Activated CD8-positive, alpha-beta T cell treated with anti-CD3 and anti-CD28 coated beads for 36 hours (primary cell): ENCODE measurements around the gene PCGF3. TPM values are rescaled to one million over a fixed set of nuclear protein-coding genes. Genes with fewer than 3 reads are reported as not detected.

ENCODE experiments used
- ATAC-seq: fragments of 200-7000 bp; cut with Tn5 transposase; one replicate; pipeline ENCODE4 v1.10.0; 2021; ENCODE audit warnings: mild to moderate bottlenecking, moderate library complexity
- CTCF ChIA-PET: fragments of 350-600 bp; sonication (Branson Sonifier 250); formaldehyde crosslinking; loops from one replicate; lab custom pipeline; 2021; ENCODE audit warnings: antibody characterized with exemption; lab: Charles Lee
- POLR2A ChIA-PET: fragments of 350-600 bp; sonication (Branson Sonifier 250); formaldehyde crosslinking; loops from one replicate; lab custom pipeline; 2021; ENCODE audit warnings: antibody characterized with exemption; lab: Charles Lee
- DNase-seq: peaks from one replicate; pipeline ENCODE4 v3.0.0-alpha.2; 2020
- H3K27ac Mint-ChIP-seq: one replicate; pipeline ENCODE4 v1.8.0; 2021; ENCODE audit warnings: mild to moderate bottlenecking, mixed read lengths
- H3K27me3 Mint-ChIP-seq: one replicate; pipeline ENCODE4 v1.8.0; 2021; ENCODE audit warnings: mixed read lengths
- H3K36me3 Mint-ChIP-seq: one replicate; pipeline ENCODE4 v1.8.0; 2021; ENCODE audit warnings: low read depth, mixed read lengths
- H3K4me1 Mint-ChIP-seq: one replicate; pipeline ENCODE4 v1.8.0; 2021; ENCODE audit warnings: low read depth, mixed read lengths
- H3K4me3 Mint-ChIP-seq: one replicate; pipeline ENCODE4 v1.8.0; 2021; ENCODE audit warnings: mild to moderate bottlenecking, moderate library complexity, mixed read lengths
- H3K9me3 Mint-ChIP-seq: one replicate; pipeline ENCODE4 v1.8.0; 2021; ENCODE audit warnings: mixed read lengths
- CTCF ChIP-seq: fragments of 200-600 bp; IDR thresholded peaks from one replicate; pipeline ENCODE4 v1.8.0; 2022; ENCODE audit warnings: antibody characterized with exemption, mild to moderate bottlenecking
- intact Hi-C: fragments of 100-400 bp; cut with micrococcal nuclease; formaldehyde crosslinking; loops from one replicate; pipeline ENCODE4 v1.10.0; 2022
- total RNA-seq, 2 experiments: library from RNA; stranded (reverse); gene quantifications; one replicate each; pipeline ENCODE4 v1.2.3, GENCODE V29; 2021

The PCGF3 gene
- total RNA-seq, 2 experiments from 2014 or later = 23.9 to 25.6 TPM

GRCh38 chr4:714087-714486 lies 8.5 kb downstream of the PCGF3 start:
- Mint-ChIP-seq H3K36me3 (no peaks in the 10 kb centered on the region), H3K9me3 (no peaks in the 10 kb centered on the region), H3K4me1 (peaks cover 22% of the 10 kb centered on the region), H3K4me3 (no peak overlapping the region), H3K27ac (no peak overlapping the region), H3K27me3 (no peaks in the 10 kb centered on the region)
- CTCF ChIA-PET = interaction anchor here (1.0 kb wide), 1 partner anchor 29 kb away, joined by 3 read pairs; no protein-coding TSS in a partner anchor
- DNase-seq = no peak
- TF ChIP-seq CTCF = no peak
- POLR2A ChIA-PET = no interaction called here
- intact Hi-C loops = no loop called here
- ATAC-seq = no peak

DNA sequence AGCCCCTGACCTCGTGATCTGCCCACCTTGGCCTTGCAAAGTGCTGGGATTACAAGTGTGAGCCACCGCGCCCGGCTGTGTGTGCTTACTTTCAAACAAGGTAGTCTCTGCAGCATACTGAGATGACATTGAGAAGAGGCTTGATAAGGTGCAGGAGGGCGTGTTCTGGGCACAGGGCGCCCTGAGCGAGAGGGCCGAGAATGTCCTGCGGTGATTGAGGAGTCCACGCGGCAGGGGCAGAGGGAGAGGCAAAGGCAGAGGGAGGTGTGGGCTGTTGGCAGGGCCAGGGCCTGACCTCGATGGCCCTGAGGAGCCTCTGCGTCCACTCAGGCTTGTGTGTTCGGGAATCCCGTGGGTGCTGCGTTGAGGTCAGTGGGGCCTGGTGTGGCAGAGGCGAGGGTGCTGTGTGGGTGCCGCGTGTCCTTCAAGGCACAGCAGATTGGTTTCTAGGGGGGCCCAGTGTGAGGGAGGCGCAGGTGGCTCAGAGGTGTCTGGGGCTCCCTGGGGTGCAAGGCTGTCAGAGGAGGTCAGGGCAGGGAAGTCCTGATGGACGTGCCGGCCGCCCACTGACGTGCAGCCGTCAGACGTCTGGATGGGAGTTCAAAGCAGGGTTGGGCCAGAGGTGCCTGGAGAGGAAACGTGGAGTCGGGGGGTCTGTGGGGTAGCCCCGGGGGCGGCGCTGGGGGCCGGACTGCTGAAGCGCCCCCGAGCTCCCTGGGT lies 12.1 kb downstream of the PCGF3 start:
- no peak for ATAC-seq
- POLR2A ChIA-PET = no interaction called here

DNA sequence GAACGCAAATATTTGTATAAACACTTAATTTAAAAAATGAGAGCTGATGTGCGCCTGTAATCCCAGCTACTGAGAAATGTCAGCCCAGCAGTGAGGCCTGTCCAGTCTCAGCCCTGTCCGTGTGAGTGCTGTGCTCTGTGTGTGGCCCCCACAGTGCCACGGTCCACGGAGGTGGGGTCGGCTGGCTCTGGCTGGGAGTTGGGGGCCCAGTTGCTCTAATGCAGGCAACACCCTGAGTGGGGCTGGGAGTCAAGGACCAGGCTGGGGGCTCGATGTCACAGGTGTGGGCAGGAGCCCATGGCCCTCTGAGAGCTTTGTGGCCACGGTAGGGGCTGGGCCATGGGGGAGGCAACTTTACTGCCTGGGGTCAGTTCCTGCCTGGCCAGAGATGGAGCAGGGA lies 12.8 kb downstream of the PCGF3 start:
- TF ChIP-seq CTCF = no peak
- Mint-ChIP-seq H3K27ac (no peak overlapping the region), H3K9me3 (no peaks in the 10 kb centered on the region), H3K36me3 (peaks cover 18% of the 10 kb centered on the region), H3K4me3 (no peak overlapping the region), H3K27me3 (no peaks in the 10 kb centered on the region), H3K4me1 (peaks cover 14% of the 10 kb centered on the region)
- ChIA-PET CTCF (interaction anchor here (1.1 to 1.2 kb wide), 2 partner anchors 9 to 24 kb away, joined by 3 to 4 read pairs; no protein-coding TSS in a partner anchor), POLR2A (no interaction called here)
- DNase-seq (no peak), ATAC-seq (no peak)
- intact Hi-C loops = no loop called here

More for the DNA sequence above, 12.1 kb downstream of the PCGF3 start:
- Mint-ChIP-seq H3K36me3 (peaks cover 11% of the 10 kb centered on the region), H3K4me1 (peaks cover 14% of the 10 kb centered on the region), H3K4me3 (no peak overlapping the region), H3K27me3 (no peaks in the 10 kb centered on the region), H3K9me3 (no peaks in the 10 kb centered on the region), H3K27ac (no peak overlapping the region)
- DNase-seq = no peak
- TF ChIP-seq CTCF = no peak
- CTCF ChIA-PET = interaction anchor here (1.1 kb wide), 1 partner anchor 9 kb away, joined by 4 read pairs; no protein-coding TSS in a partner anchor
- intact Hi-C loops = no loop called here

DNA sequence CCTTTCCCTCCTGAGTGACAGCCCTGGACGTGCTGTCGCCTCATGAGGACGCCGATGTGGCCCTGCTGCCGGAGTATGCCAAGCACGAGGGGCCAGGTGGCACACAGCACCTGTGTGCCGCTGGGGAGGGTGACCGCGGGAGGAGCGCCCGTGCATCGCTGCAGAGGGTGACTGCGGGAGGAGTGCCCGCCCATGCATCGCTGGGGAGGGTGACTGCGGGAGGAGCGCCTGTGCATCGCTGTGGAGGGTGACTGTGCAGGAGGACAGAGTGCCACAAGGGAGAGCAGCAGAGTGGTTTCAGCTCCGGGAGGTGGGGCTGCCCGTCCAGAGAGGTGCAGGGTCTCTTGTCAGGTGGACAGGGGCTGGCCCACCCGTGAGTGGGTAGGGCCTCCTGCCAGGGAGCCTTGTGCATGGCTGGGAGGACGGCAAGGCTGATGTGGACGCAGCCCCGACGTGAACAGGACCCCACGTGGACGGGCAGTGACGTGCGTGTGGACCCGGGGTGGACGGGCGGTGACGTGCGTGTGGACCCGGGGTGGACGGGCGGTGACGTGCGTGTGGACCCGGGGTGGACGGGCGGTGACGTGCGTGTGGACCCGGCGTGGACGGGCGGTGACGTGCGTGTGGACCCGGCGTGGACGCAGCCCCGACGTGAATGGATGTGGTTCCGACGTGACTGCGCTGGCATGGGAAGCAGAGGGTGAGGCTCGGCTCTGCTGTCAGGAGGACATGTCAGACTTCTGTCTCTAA lies 14.7 kb downstream of the PCGF3 start:
- Mint-ChIP-seq H3K4me3 (no peak overlapping the region), H3K36me3 (peaks cover 19% of the 10 kb centered on the region), H3K27me3 (no peaks in the 10 kb centered on the region), H3K27ac (no peak overlapping the region), H3K9me3 (no peaks in the 10 kb centered on the region), H3K4me1 (peaks cover 14% of the 10 kb centered on the region)
- TF ChIP-seq CTCF = no peak
- CTCF ChIA-PET = no interaction called here
- ATAC-seq (no peak), DNase-seq (no peak)
- intact Hi-C loops = no loop called here
- POLR2A ChIA-PET = interaction anchor here (1.3 kb wide), 1 partner anchor 10 kb away, joined by 5 read pairs; no protein-coding TSS in a partner anchor
